GM21447 (cell line): ENCODE data around the gene MEX3A.

Experiments used
- ATAC-seq: cut with Tn5 transposase; IDR thresholded peaks from one replicate; pipeline ENCODE4 v1.9.1; 2021; ENCODE audit not compliant: unreplicated experiment

Gene MEX3A

DNA sequence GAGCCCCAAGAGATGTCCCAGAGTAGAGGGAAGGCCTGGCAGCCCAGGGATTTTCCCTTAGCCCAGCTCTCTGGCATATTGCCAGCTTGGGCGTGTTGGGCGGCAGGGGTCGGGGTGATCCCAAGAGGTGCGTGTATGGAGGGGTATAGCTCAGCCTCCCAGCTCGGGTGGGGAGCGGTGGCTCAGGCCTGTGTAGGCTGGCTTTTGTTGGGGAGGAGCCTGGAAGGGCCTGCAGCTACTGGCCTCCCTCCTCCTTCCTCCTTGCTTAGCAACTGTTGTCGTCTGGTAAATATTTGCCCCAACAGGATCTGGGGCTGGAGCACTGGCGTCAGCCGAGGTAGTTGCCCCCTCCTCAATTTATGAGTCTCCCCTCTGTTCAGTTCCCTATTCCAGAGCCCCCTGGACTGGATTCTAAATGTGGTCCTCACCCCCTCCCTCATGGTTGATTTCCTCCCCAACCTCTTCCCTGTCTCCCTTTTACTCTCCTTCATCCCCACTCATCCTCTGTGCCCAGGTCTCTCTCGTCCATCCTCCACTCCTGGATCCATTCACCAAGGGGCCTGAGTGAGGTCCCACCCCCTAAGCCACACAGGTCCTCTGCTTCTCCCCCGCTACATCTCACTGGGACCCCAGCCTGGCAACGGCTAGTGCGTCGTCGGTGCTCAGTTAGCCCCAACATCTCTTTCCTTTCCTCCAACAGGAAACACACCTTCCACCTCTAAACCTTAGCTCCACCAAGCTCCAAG is 22.0 kb upstream of the MEX3A start:
- ATAC-seq, result no peak

DNA sequence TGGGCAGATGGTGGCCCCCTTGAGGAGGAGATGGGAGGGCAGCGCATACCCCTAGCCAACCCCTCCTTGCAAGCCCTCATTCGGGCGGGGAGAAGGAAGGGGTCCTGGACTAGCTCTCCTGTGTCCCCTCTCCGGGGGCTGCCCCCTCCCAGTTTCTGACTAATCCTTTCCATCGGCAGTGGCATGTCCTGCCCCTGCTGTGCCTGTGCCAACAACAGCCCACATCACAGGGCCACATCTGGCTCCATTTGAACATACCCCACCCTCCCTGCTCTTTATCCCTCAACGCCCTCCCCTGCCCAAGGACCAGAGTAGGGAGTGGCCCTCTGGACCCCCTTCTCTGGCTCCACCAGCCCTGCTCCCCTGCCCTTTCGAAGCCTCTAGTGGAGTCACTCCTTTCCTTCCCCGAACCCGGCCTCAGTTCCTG is 21.3 kb upstream of the MEX3A start:
- ATAC-seq, result no peak

DNA sequence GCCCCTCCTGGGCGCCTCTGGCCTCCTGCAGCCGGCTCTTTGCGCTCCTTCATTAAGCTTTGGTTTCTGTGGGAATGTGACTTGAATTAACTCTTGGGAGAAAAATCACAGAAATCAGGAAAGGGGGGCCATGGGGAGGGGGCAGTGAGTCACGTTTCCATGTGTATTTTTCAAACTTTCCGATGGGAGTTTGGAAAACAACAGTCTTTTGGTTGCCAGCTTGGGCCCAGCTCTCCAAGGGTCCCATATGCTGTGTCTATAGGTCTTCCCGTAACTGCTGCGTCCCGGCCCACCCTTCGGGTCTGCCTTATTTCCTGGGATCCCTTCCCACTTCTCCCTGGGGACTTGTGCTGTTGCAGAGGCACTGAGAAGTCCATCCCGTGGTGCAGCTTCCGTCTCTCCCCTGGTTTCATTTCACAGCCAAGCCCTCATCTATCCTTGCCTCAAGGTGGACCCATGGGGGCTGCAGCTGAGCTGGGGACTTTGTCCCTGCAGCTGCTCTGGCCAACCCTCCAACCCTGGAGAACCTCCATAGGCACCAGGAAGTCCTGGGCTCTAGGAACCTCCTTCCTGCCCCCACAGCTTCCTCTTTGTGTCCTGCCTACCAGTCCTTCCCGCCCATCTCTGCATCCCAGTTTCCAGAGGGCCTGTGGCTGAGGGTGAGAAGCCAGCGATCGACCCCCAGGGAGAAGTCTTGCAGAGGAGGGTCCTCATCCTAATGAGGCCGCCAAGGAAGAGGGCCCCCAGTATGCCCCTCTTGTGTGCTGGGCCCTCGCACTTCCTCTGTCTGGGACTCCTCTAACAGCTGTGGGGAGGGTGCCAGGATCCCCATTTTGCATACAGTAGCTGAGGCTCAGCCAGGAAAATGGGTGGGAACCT is 20.6 kb upstream of the MEX3A start:
- ATAC-seq, result no peak

DNA sequence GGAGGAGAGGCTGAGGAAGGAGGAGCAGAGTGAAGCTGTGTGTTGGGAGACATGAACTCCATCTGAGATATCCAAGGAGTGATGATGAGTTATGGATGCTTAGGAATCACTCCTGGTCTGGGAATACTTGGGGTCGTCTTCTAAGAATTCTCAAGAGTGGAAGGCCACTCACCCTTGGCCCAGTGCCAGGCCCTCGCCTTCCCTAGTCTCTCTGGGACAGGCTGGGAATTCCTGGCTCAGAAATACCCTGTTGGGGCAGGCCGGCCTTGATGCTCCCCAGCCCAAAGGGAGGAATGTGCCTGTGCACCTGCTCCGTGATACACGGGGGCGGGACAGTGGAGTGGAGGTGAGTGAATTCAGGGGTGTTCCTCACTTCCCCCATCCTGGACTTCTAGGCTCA is 19.6 kb upstream of the MEX3A start:
- no peak for ATAC-seq

DNA sequence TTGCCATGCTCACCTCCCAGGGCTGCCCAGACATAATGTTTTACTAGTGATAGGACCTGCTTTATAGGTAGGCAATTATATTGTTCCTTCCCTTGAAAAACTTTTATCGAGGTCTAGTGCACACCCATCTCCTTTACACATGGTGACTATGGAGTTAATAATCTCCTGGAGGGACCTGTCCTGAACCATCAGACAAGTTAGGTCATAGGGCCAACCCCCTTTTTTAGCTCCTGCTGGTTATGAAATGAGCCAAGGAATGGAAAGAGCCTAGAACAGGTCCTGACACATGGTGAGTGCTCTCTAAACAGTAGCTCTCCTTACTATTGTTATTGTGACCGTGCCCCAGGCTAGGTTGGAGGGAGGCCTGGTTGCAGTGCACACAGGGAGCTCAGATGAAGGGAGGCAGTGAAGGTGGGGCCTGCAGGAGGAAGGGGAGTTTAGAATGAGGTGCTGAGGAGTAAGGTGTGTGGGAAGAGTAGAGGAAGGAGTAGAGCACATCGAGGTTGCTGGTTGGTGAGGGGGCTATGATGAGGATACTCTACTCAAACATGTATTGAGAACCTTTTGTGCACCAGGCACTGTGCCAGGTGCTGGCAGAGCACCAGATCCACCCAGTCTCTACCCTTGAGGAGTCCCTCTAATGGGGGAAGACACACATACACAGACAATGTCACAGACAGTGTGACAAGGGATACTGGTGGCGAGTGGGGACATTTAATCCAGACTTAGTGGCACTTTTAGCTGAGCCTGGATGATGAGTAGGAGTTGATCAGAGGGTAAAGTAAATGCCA is 18.1 kb upstream of the MEX3A start:
- ATAC-seq, result no peak

DNA sequence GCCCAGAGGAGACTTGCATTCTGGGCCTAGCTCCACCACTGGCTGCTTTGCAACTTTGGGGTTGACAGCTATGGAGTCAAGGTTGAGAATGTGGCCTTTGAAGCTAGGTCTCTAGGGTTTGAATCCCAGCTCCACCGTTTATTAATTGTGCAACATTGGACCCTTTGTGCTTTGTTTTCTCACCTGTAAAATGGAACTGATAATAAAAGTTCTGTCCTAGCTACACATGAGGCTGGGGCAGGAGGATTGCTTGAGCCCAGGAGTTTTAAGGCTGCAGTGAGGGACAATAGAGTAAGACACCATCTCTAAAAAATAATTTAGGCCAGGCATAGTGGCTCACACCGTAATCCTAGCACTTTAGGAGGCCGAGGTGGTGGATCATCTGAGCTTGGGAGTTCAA is 17.0 kb upstream of the MEX3A start:
- no peak for ATAC-seq

DNA sequence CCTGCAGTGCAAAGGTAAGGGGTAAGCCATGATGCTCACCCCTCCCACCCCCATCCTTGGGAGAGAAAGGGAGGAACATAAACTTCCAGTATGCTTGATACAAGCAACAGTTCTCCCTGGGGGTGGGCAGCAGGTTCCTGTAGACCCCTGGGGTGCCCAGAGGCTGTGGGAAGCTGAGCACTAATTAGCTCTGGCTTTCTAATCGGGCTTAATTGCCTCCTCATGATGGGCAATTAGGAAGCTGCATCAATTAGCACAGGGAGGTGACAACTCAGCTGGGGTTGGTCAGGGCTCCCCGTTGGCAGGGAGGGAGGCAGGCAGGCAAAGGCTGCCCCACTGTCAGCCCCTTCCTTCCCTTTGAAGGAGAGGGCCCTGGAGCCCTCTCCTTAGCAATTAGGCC is 16.5 kb upstream of the MEX3A start:
- no peak for ATAC-seq

DNA sequence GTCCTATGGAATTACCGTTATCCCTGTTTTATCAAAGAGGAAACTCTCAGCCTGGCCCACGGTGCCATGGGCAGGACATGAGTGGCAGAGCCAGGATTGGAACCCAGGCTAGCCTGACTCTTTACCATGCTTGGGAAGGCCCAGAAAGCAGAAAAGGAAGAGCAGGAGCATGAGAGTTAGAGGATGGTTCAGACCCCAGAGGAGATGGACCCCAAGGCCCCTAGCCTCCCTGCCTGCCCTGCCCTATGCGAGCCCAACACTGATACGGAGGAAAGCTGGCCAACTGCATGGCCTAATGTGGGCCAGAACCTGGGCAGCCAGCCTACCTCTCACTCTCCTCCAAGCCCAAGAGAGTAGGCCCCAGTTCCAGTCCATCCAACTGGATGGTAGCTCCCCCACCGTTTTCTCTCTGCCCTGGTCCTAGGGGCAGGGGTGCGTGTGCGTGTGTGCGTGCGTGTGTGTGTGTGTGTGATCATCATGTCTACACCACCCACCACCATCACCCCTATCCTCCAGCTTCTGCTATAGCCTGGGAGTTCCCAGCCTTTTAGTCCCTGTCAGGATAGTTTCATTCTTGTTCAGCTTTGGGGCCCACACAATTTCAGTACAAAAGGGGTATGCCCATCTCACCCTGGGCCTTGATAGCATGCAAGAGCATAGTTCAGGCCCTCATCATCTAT is 15.4 kb upstream of the MEX3A start:
- peak; percentile 4 for ATAC-seq

DNA sequence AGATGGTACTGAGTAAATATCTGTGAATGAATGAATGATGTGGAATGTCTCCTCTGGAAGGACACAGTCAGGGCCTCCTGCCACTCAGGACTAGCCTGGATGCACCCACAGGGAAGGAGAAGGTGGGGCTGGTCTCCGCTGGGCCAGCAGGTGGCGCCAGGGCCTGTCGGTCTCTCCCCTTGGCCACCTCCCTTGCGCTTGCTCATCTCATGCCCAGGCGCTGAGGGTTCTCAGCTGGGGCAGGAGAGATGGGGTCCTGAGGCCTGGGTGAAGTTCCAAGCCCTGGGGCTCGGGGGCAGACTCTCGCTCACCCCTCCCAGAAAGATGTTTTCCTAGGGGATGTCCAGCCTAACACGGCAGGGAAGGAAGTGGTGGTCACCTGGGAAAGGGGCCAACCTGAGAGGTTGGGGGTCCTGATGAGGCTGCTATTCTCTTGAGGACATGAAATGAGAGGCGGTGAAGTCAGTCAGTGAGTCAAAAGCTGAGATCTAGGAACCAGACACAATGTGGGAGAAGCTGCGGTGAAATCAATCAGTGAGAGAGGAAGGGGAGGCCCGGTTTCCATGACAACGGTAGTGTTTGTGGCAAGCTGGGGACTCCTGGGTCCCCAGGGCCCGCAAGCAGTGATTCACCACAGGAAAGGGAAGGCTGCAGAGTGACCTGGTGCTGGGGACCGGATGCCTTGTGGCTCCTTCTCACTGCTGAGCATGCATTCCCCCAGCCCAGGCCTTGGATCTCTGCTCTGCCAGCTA is 14.6 kb upstream of the MEX3A start:
- ATAC-seq, result peak; percentile 68

DNA sequence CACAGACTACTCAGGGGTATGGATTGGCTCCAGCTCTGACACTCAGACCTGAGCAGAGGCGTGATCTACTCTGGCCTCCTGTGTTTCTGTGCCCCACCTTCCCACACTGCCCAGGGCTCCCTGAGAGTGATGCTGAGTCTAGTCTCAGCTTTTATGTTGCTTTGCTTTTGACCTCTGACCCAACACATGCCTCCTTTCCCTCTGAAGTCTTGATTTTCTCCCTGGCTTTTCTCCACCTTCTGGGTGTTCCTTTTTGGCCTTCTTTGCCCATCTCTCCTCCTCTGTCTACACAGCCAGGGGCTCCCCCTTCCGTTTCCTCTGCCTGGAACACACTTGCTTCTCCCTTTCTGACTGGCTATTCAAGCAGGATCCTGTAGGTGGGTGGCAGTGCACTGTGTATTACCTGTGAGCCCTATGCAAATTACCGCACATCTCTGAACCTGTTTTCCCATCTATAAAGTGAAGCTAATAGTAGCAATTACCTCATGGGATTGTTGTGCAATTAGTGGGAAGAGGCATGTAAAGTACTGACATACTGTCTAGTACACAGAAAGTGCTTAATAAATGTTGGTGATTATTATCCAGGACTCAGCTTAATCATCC is 13.7 kb upstream of the MEX3A start:
- ATAC-seq, result no peak

DNA sequence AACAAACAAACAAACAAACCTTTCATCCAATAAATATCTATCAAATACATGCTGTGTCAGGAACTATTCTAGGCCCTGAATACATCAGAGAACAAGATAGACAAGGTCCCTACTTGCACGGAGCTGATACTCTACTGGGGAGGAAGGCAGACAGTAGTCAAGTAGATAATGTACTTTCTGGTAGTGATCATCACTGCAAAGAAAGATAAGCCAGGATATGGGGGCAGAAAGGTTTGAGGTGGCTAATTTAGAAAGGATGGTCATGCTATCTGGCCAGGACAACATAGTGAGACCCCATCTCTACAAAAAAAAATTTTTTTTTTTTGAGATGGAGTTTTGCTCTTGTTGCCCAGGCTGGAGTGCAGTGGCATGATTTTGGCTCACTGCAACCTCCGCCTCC is 9.3 kb upstream of the MEX3A start:
- ATAC-seq, result no peak

DNA sequence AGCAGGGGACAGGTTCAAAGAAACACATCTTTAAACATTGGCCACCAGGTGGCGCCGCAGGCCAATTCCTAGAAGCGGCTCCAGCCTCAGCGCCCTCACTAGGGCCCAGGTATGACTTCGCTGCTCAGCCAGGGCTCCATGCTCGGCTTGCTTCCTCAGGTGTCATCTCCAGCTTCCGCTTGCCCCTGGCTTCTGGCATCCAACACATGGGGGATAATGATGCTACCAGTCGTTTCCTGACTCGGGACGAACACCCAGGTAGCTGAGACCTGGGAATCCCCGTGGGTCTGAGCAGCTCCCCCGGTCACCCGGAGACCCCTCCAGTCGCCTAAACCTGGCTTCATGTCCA is 8.5 kb upstream of the MEX3A start:
- ATAC-seq, result no peak

DNA sequence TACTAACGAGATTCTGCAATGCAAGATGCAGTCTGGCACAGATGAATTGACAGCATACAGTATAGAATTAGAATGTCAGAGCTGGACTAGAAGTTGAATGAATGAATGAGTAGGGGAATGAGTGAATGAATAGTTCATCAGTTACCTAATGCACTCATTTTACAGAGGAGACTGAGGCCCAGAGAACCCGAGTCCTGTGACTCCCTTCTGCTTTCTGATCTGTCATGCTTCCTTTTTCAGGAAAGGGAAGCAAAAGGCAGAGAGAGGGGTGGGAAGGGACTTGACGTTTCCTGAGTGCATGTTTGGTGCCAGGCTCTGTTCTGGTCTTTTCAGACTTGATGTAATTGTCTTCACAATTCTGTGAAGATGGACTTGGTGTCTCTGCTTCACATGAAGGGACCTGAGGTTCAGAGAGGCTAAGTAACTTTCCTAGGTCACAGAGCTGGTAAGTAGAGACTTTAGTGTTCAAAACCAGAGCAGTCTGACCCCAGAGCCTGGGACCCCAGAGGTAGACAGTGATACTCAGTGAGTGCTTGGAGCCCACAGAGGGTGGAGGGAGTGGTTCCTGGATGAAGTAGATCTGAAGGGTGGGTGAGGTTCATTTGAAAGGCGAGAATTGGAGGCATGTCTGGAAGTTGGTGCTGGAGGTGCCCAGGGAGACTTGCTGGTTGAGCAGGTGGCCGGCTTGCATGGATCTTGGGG is 8.0 kb upstream of the MEX3A start:
- no peak for ATAC-seq

DNA sequence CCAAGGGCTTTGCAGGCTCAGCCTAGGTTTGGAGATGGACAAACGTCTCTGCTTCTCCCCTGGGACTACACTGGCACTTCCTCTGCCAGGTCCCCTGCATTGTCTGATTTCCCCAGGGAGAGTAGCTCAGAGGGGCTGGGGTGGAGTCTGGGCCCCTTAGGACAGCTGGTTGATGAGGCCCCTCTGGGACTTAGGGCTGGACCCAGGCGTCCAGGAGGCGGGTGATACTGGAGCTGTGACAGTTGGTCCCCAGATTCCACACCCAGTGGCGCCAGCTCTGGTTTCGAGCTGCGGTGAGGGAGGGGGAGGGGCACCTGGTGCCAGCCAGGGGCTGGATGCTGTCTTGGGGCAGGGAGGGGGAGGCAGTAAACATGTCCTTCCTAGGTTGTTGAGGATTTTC is 7.4 kb upstream of the MEX3A start:
- no peak for ATAC-seq

DNA sequence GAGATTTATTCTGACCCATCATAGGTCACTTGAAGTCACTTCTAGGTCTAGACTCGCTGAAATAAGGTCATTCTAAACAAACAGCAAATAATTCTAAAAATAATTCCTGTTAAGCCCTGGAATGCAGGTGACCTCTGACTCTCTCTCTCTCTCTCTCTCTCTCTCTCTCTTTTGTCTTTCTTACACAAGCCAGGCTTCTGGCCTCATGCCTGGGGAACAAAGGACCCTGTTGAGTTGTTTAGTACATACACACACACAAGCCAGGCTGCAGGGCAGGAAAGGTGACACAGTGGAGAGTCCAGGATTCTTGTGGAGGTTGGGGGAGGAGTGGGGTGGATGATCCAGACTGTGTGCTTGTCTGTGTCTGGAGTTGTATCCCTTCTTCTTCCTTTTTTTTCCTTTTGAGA is 4.0 kb upstream of the MEX3A start:
- no peak for ATAC-seq

DNA sequence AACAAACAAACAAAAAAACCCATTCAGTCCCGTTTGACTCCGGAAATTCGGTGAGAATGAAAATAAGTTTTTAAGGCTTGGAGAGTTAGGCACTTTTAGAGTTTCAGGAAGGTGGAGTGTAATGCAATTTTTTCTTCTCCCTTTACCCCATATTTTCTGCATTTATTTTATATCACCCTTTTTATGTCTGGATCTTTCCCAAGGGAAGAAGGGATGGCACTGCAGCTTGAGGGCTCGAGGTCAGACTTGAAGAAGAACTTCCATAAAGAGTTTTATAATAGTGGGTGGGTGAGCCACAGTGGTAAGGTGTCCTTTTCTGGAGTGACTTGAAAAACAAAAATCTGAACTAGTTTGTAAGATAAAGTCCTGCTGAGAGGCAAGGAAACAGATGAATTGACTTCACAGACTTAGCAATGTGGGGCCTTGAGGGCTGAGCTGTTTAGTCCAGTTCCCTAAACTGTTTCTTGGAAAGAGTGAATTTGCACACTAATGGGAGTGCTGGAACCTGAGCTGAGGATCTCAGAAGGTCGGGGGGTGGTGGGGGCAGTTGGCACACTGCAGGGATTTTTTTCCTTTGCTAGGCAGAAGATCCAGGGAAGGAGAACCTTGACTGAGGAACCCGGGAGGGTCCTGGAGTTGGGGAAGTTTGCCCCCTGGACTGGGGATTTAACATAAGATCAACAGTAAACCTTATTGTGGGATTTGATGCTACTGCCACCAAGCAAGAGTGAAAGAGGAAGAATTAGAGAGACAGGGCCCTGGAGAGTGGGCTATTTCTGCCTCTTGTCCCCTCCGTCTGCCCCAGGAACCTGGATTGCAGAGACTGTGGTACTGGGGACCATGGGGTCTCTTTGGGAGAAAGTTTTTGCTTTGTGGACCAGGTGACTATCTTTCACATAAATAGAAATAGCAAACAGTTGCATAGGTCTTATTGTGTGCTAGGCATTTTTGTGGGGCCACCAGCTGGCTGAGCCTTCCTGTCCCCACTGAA is 1.8 kb upstream of the MEX3A start:
- ATAC-seq, result no peak

DNA sequence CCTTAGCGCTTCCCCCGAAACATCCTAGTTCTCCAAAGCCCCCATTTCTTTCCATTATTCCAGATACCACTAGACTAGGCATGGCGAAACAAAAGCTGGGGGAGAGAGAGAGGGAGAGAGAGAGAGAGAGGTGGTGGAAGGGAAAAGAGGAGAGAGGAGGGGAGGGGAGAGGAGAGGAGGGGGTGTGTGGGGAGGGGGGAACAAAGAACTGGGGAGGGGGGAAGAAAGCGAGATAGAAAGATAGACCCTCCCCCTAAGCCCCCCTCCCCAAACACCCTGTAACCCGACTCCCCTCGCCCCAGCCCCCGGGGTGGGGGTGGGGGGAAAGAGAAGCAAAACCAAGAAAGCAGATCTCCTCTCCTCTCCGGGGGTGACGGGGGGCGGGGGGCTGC is 352 bp downstream of the MEX3A start:
- no peak for ATAC-seq

DNA sequence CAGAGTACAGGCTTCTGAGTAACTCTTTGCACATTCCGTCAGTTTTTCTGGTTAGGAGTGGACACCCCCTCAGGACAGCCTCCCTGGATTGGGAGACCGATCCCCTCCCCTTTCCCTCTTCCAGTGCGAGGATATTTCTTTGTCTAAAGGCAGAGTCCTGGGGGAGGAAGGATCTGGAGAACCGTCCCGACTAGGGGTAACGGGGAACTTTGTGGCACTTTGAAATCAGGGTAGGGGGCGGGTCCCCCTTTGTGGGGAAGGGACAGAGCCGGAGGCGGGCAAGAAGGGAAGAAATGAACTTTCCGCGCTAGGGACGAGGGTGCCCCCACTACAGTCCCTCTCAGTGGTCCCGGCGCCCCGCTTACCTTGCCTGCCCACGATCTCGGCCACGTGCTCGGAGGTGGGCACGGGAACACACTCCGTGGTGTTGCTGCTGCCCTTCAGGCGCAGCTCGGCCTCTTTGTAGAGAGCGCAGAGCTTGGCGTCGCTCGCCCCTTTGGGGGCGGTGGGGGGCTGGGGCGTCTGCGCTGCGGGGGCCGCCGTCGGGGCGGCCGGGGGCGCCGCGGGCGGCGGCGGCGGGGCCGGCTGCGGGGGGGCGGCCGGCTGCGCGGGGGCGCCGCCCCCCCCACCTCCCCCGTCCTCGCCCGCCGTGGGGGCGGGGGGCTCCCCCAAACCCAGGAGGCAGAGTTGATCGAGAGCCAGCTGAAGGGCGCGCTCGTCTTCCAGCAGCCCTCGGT is 917 bp downstream of the MEX3A start:
- no peak for ATAC-seq
